ENCODE data around the gene ABHD16A. TPM values are rescaled to one million over a fixed set of nuclear protein-coding genes. Genes with fewer than 3 reads are reported as not detected.

Gene ABHD16A
- total and polyA plus RNA-seq, 2 of the 13 experiments (the other 11 are each of a cell fraction or from before 2014, with no cell fraction given): 43.5 to 45.4 TPM

GRCh38 chr6:31734821-31735406, 31.8 kb upstream of the ABHD16A start (continued):
- peak in 1 of 2 experiments; percentile 65; a peak in 2 of 4 replicates for TF ChIP-seq HMGXB4 (CRISPR knock-in tag; IDR thresholded peaks at IDR 0.05; ENCODE audit: borderline replicate concordance in 1 of 2, low read depth in 1 of 2)
- no peak for TF ChIP-seq KAT8 (CRISPR knock-in tag; IDR thresholded peaks at IDR 0.05)
- TF ChIP-seq ZKSCAN1 (IDR thresholded peaks at IDR 0.05; ENCODE audit: low read length): no peak
- no peak for TF ChIP-seq ZBTB4 (CRISPR knock-in tag; IDR thresholded peaks at IDR 0.05; ENCODE audit: borderline replicate concordance)
- TF ChIP-seq SMARCE1 (IDR thresholded peaks at IDR 0.05; ENCODE audit: borderline replicate concordance): no peak
- TF ChIP-seq SKI (IDR thresholded peaks at IDR 0.05; ENCODE audit: partially characterized antibody): no peak
- no peak for TF ChIP-seq ZHX2 (IDR thresholded peaks at IDR 0.05; ENCODE audit: low read depth)
- TF ChIP-seq ZHX2 (CRISPR knock-in tag; IDR thresholded peaks at IDR 0.05; ENCODE audit: borderline replicate concordance): no peak
- peak; percentile 56; the same call in 1 of the 2 replicates for TF ChIP-seq ZNF646 (CRISPR knock-in tag; IDR thresholded peaks at IDR 0.05)
